HuH-7.5 (cell line): ENCODE data around the gene ANO3.
"Not testable (repeated sequence)": the region's sequence is repeated elsewhere in the genome, so short reads cannot be mapped to it uniquely, and the experiment has no call there.

Source experiments
- DNase-seq: peaks from one replicate; pipeline ENCODE4 v3.0.0; 2011; ENCODE audit warnings: low spot score

ANO3 gene

DNA sequence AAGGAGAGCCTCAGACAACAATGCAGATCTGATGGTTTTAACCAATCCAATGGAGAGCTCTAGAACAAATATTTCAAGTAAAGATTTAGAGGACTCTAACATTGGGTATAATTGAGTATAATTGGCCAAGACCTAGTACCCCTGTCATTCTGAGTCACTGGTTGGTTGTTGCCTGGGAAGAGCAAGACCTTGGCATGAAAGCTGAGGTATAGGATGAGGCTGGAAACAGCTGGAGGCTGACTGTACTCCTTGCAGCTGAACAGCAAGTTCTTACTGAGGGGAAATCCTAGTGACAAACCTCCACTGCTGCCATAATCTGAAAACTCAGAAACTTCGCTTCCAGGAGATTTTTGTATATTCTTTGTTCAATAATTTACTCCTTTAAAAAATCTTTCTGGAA, 294.4 kb downstream of the ANO3 start:
- no peak for DNase-seq

GRCh38 chr11:26632691-26633159, 300.8 kb downstream of the ANO3 start:
- DNase-seq = no peak

DNA sequence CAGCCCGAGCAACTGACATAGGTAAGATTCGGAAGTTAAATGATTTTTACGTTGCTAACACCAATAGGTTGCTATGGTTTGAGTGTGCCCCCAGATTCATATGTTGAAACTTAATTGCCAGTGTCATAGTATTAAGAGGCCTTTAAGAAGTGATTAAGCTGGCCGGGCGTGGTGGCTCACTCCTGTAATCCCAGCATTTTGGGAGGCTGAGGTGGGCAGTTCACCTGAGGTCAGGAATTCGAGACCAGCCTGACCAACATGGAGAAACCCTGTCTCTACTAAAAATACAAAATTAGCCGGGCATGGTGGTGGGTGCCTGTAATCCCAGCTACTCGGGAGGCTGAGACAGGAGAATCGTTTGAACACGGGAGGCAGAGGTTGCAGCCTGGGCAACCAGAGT, 311.4 kb downstream of the ANO3 start:
- not testable (repeated sequence) for DNase-seq

DNA sequence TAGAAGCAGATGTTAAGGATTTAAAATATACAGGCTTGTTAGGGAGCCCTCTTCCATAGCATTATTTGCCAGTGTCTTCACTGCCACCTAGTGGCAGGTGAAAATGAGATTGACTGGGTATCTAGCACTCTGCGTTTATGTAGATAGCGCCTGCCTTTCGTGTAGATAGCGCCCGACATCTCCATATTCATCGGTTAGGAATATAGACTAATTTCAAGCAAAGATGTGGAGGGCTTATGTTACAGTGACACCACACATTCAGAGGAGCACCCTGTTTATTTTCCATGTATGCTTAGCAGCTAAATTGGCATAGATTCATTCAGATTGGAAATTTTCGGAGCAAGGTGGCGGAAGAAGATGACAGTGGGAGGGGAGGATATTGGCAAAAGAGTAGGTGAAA, 318.0 kb downstream of the ANO3 start:
- DNase-seq = peak; percentile 7

DNA sequence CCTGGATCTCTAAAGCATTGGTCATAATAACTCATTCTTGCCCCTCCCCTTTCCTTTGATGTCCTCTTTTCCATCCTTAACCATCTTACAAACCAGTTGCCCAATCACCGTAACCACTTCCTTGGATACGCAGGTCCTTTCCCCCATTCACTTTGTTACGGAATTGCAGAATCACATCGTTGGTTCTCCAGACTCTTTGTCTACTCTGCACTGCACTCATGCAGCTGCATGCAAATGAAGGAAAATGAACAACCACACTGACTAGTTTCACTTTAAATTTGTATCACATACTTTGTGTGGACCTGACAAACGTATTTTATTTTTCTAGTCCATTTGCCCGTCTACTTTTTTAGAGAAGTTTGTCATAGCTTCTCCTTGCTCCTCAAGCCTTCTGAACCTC, 320.0 kb downstream of the ANO3 start:
- DNase-seq = no peak

- no peak for DNase-seq
Measured at GRCh38 chr11:26655287-26655686, 323.4 kb downstream of the ANO3 start.

DNA sequence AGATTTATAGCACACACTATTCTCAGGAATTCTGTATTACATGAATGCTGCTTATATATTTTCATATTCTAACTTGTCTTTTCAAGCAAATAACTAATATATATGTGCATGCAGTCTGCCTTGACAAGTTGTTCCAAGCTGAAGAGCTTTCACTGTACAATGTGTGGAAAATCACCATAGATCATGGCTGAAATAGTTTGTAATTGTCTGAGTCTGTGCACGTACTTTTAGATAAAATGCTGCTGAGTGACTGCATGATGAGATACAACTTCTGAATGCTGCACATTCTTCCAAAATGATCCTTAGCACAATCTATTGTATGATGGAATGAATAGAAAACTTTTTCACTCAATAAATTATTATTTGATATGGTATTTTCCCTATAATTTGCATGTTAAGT, 331.0 kb downstream of the ANO3 start:
- DNase-seq = no peak

- DNase-seq = no peak
Measured at GRCh38 chr11:26665036-26665435, 333.1 kb downstream of the ANO3 start.

- DNase-seq = no peak
Measured at GRCh38 chr11:26665946-26666345, 334.0 kb downstream of the ANO3 start.

DNA sequence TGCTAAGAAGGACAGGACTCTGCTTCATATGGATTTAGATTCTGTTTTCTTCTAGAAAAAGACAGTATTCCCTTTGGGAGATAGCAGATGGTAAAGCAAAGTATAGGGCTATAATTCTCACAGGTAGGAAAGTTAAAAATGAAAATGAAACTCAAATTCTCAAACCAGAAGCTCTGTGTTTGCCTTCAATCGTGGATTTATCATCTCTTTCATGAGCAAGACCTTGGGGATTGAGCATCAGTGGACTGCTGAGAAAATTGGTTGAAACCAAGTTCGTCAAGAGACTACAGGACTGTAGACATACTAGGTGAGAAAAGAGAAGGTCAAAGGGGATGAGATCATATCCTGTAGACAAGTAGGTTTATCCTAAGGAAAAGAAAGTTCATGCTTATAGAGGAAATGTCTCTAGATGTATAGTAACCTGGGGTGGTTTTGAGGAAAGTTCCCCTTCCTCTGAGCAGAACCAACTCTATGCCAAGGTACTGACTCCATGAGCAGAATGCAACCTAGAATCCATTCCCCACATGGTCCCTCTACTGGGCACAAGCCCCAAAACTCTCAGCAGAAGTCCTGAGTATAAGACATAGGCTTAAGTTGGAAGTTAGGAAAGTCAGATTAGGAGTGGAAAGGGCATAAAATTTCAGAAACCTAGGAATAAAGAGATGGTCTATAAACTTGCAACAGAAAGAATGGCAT, 343.5 kb downstream of the ANO3 start:
- no peak for DNase-seq

- DNase-seq = no peak
Measured at GRCh38 chr11:26676641-26677040, 344.7 kb downstream of the ANO3 start.

DNA sequence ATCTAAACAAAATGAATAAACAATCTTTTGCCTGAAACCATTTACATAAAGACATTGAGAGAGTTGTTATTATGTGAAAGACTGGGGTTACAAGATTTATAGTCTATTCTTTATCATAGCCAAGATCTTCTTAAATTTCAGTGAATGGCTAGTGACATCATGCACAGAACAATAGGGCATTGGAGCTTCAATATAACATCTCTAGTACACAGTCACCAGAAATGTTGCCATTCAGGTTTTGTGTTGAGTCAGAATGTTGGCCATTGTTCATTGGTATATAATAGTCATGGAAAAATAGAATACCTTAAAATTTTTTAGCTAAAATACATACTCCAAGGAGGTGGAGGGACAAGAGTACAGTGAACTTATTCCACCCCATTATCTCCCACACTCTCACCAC, 345.6 kb downstream of the ANO3 start:
- no peak for DNase-seq

DNA sequence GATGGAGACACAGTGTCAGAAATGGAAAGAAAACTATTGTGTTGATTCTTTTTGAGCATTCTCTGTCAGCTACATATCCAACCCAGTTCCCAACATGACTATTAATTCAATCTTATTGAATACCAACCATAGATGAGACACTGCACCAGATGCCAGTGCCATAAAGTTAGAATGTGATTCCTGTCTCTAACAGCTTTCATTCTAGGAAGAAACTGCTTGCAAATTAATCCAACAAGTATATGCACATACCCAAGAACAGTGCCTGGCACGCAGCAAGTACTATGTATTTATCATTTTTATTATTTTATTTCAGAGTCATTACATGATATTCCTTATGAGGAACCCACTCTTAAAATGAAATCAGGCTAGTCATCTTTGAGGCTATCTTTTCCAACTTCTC, 355.4 kb downstream of the ANO3 start:
- no peak for DNase-seq

- no peak for DNase-seq
Measured at GRCh38 chr11:26688701-26689100, 356.8 kb downstream of the ANO3 start.

DNA sequence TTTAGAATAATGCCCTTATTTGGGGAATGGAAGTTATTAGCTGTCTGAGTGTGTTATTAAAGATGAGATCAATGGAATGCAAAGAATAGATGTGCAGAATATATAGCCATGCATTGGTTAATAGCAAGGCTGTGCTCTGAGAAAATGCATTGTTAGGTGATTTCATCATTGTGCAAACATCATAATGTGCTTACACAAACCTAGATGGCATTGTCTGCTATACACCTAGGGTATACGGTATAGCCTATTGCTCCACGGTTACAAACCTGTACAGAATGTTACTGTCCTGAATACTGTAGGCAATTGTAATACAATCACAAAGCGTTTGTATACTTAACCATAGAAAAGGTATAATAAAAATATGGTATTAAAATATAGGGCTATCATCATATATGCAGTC, 364.4 kb downstream of the ANO3 start:
- DNase-seq = no peak

- DNase-seq = no peak
Measured at GRCh38 chr11:26698224-26698623, 366.3 kb downstream of the ANO3 start.

GRCh38 chr11:26700574-26701235, 368.8 kb downstream of the ANO3 start:
- DNase-seq = no peak

DNA sequence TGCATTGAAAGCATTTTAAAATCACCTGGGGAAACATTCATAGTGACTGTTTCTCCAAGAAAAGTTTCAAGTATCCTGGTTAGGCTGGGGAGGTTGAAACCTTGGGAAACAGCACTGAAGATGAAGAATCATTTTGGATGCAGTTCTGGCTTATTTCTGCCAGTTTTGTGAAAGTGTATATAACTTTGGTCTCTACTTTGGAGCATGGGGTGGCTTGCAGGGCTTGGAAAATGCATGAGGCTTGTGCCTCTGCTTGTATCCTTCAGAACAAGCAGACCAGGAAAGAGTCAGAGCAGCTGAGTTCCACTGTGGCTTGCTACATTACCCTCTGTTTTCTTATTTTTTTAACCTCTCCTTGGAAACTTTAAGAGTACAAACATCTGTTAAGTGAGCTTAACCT, 370.5 kb downstream of the ANO3 start:
- DNase-seq = no peak

- no peak for DNase-seq
Measured at GRCh38 chr11:26703411-26704191, 371.7 kb downstream of the ANO3 start.

GRCh38 chr11:26704249-26704648, 372.3 kb downstream of the ANO3 start:
- DNase-seq = no peak

- DNase-seq = no peak
Measured at GRCh38 chr11:26706181-26706580, 374.3 kb downstream of the ANO3 start.

GRCh38 chr11:26708736-26709456, 377.0 kb downstream of the ANO3 start:
- no peak for DNase-seq
